ENCODE results near the gene ANKLE2. TPM values are rescaled to one million over a fixed set of nuclear protein-coding genes. Genes with fewer than 3 reads are reported as not detected.

The ANKLE2 gene
- total and polyA plus RNA-seq, 2 of the 13 experiments (the other 11 are each of a cell fraction or from before 2014, with no cell fraction given): 35.3 to 37.1 TPM

GRCh38 chr12:132723015-132723763, 38.4 kb downstream of the ANKLE2 start:
- no peaks in the 10 kb centered on the region for H3K27me3 ChIP-seq (ENCODE audit: control insufficient read depth in 1 of 2, insufficient read depth in 2 of 2, low read length in 2 of 2)
- peaks cover 28 to 75% of the 10 kb centered on the region in 2 experiments for H3K36me3 ChIP-seq (replicated peaks in 1 of 2; ENCODE audit: control insufficient read depth in 1 of 2, insufficient read depth in 2 of 2, low read length in 2 of 2)
- CTCF ChIA-PET (ENCODE audit: low intra/inter-chr PET ratio, low total read pairs): no interaction called here
- no peak overlapping the region for H3K4me2 ChIP-seq (ENCODE audit: low read depth, low read length)
- intact Hi-C loops (cut with micrococcal nuclease; ENCODE audit: unreplicated experiment): no loop called here
- H3K9ac ChIP-seq (ENCODE audit: insufficient read depth, low read depth, low read length): no peak overlapping the region
- no peak for FAIRE-seq
- TF ChIP-seq TCF7L2 (IDR thresholded peaks at IDR 0.05; ENCODE audit: low read depth, low read length) (no peak), RBM22 (optimal IDR thresholded peaks at IDR 0.05; ENCODE audit: low read length) (peak; percentile 34), GTF2F1 (IDR thresholded peaks at IDR 0.05; ENCODE audit: low read length) (no peak), DNMT3B (CRISPR knock-in tag; conservative IDR thresholded peaks at IDR 0.05) (no peak), LCORL (IDR thresholded peaks at IDR 0.05) (no peak), LCORL (CRISPR knock-in tag; IDR thresholded peaks at IDR 0.05) (no peak), AGO2 (optimal IDR thresholded peaks at IDR 0.05; ENCODE audit: low read depth, low read length) (peak; percentile 87), POLR2G (IDR thresholded peaks at IDR 0.05; ENCODE audit: low read depth, low read length) (peak; percentile 42; the same call in 1 of the 2 replicates)
- no peaks in the 10 kb centered on the region for H3K9me3 ChIP-seq (ENCODE audit: low read length)
- H4K20me1 ChIP-seq (ENCODE audit: insufficient read depth, low read length): no peaks in the 10 kb centered on the region
- no peak for DNase-seq (ENCODE audit: low spot score)
- no peak; the same call in 2 of the 3 replicates for ATAC-seq
- no peak overlapping the region for H2AFZ ChIP-seq (ENCODE audit: low read length)
- POLR2A ChIA-PET: no interaction called here
- no peak overlapping the region for H3K4me3 ChIP-seq (replicated peaks in 1 of 3; ENCODE audit: insufficient read depth in 1 of 3, low read depth in 2 of 3, low read length in 3 of 3)
- H3K4me1 ChIP-seq (ENCODE audit: insufficient read depth, low read length): no peaks in the 10 kb centered on the region
- no TSS peak for BruUV-seq (replicated peaks)
- no peak overlapping the region for H3K27ac ChIP-seq (ENCODE audit: extremely low read length, insufficient read depth, low read length)
- in situ Hi-C loops (cut with HindIII; ENCODE audit: extremely low pct_ligation_motif_present, low pct_unique_long_range_greater_than_20kb): no loop called here
- WGBS (ENCODE audit: low lambda C conversion rate): 97% methylated on average over 29 of the region's 30 CpGs
- H3K79me2 ChIP-seq (ENCODE audit: insufficient read depth, low read length): no peaks in the 10 kb centered on the region

- ATAC-seq (no peak), FAIRE-seq (no peak)
Measured at GRCh38 chr12:132720606-132721345, 40.9 kb downstream of the ANKLE2 start.

More at GRCh38 chr12:132720606-132721345, 40.9 kb downstream of the ANKLE2 start:
- in situ Hi-C loops (cut with HindIII; ENCODE audit: extremely low pct_ligation_motif_present, low pct_unique_long_range_greater_than_20kb): no loop called here
- no peak overlapping the region for H3K4me2 ChIP-seq (ENCODE audit: low read depth, low read length)
- ChIA-PET CTCF (ENCODE audit: low intra/inter-chr PET ratio, low total read pairs) (no interaction called here), POLR2A (no interaction called here)
- TF ChIP-seq ETS1 (CRISPR knock-in tag; IDR thresholded peaks at IDR 0.05) (no peak), AGO2 (optimal IDR thresholded peaks at IDR 0.05; ENCODE audit: low read depth, low read length) (peak; percentile 38), CBX1 (IDR thresholded peaks at IDR 0.05; ENCODE audit: low read depth) (no peak), MTF2 (CRISPR knock-in tag; IDR thresholded peaks at IDR 0.05; ENCODE audit: borderline replicate concordance) (no peak)
- no peaks in the 10 kb centered on the region for H3K4me1 ChIP-seq (ENCODE audit: insufficient read depth, low read length)
- no peak overlapping the region for H3K9ac ChIP-seq (ENCODE audit: insufficient read depth, low read depth, low read length)
- no peak overlapping the region for H3K27ac ChIP-seq (ENCODE audit: extremely low read length, insufficient read depth, low read length)
- no peak overlapping the region for H3K4me3 ChIP-seq (replicated peaks in 1 of 3; ENCODE audit: insufficient read depth in 1 of 3, low read depth in 2 of 3, low read length in 3 of 3)
- no peak overlapping the region for H2AFZ ChIP-seq (ENCODE audit: low read length)
- H3K36me3 ChIP-seq (replicated peaks in 1 of 2; ENCODE audit: control insufficient read depth in 1 of 2, insufficient read depth in 2 of 2, low read length in 2 of 2): peaks cover 26 to 69% of the 10 kb centered on the region in 2 experiments
- intact Hi-C loops (cut with micrococcal nuclease; ENCODE audit: unreplicated experiment): no loop called here
- no peaks in the 10 kb centered on the region for H3K9me3 ChIP-seq (ENCODE audit: low read length)
- no peaks in the 10 kb centered on the region for H3K79me2 ChIP-seq (ENCODE audit: insufficient read depth, low read length)
- BruUV-seq (replicated peaks): no TSS peak
- DNase-seq (ENCODE audit: low spot score): no peak
- WGBS (ENCODE audit: low lambda C conversion rate): 97% methylated on average over 25 of the region's 25 CpGs
- no peaks in the 10 kb centered on the region for H4K20me1 ChIP-seq (ENCODE audit: insufficient read depth, low read length)
- H3K27me3 ChIP-seq (ENCODE audit: control insufficient read depth in 1 of 2, insufficient read depth in 2 of 2, low read length in 2 of 2): no peaks in the 10 kb centered on the region
